ENCODE measurements around the gene UNC13A. TPM values are rescaled to one million over a fixed set of nuclear protein-coding genes. Genes with fewer than 3 reads are reported as not detected.
"Not testable (repeated sequence)": the region's sequence is repeated elsewhere in the genome, so short reads cannot be mapped to it uniquely, and the experiment has no call there.

UNC13A gene
- total RNA-seq, 1 donor from 2014 or later, result 2.1 TPM

DNA sequence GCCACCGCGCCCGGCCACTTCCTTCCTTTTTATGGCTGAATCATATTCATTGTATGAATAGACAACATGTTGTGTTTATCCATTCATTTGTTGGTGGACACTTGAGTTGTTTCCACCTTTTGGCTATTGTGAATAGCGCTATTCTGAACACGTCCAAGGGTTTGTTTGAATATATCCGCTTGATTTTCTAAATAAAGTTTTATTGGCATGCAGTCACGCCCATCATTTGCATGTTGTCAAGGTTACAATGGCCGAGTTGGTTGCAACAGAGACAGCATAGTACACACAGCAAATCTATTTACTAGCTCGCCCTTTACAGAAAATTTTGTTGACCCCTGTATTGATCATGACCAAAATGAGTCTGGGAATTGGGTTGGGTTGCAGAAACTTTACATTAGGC is 89.2 kb downstream of the UNC13A start:
- TF ChIP-seq, protein P1, sequence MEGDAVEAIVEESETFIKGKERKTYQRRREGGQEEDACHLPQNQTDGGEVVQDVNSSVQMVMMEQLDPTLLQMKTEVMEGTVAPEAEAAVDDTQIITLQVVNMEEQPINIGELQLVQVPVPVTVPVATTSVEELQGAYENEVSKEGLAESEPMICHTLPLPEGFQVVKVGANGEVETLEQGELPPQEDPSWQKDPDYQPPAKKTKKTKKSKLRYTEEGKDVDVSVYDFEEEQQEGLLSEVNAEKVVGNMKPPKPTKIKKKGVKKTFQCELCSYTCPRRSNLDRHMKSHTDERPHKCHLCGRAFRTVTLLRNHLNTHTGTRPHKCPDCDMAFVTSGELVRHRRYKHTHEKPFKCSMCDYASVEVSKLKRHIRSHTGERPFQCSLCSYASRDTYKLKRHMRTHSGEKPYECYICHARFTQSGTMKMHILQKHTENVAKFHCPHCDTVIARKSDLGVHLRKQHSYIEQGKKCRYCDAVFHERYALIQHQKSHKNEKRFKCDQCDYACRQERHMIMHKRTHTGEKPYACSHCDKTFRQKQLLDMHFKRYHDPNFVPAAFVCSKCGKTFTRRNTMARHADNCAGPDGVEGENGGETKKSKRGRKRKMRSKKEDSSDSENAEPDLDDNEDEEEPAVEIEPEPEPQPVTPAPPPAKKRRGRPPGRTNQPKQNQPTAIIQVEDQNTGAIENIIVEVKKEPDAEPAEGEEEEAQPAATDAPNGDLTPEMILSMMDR (IDR thresholded peaks at IDR 0.05), result no peak
- no peak overlapping the region for H3K4me3 Mint-ChIP-seq (ENCODE audit: unreplicated experiment)
- no peak for DNase-seq (ENCODE audit: low spot score)
- H3K4me1 Mint-ChIP-seq (ENCODE audit: low read depth), result no peaks in the 10 kb centered on the region
- H3K9me3 Mint-ChIP-seq (ENCODE audit: low read depth), result no peaks in the 10 kb centered on the region
- H3K27ac Mint-ChIP-seq (ENCODE audit: unreplicated experiment), result no peak overlapping the region
- peaks cover 24% of the 10 kb centered on the region for H3K27me3 Mint-ChIP-seq (ENCODE audit: low read depth)
- H3K36me3 Mint-ChIP-seq (ENCODE audit: low read depth), result no peaks in the 10 kb centered on the region

DNA sequence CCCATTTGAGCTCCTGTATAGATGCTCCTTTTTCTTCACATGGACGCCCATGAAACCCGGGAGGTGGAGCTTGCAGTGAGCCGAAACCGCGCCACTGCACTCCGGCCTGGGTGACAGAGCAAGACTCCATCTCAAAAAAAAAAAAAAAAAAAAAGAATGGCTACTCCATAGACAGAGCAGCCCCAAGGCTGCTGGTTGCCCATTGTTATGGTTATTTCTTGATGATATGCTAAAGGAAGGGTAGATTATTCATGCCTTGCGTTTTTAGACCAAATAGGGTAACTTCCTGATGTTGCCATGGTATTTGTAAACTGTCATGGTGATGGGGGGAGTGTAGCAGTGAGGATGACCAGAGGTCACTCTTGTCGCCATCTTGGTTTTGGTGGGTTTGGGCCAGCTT is 90.1 kb downstream of the UNC13A start:
- not testable (repeated sequence) for DNase-seq (ENCODE audit: low spot score); H3K36me3 Mint-ChIP-seq (ENCODE audit: low read depth); H3K4me3 Mint-ChIP-seq (ENCODE audit: unreplicated experiment); H3K9me3 Mint-ChIP-seq (ENCODE audit: low read depth); H3K4me1 Mint-ChIP-seq (ENCODE audit: low read depth); H3K27ac Mint-ChIP-seq (ENCODE audit: unreplicated experiment)
- H3K27me3 Mint-ChIP-seq (ENCODE audit: low read depth), result peaks cover 19% of the 10 kb centered on the region

DNA sequence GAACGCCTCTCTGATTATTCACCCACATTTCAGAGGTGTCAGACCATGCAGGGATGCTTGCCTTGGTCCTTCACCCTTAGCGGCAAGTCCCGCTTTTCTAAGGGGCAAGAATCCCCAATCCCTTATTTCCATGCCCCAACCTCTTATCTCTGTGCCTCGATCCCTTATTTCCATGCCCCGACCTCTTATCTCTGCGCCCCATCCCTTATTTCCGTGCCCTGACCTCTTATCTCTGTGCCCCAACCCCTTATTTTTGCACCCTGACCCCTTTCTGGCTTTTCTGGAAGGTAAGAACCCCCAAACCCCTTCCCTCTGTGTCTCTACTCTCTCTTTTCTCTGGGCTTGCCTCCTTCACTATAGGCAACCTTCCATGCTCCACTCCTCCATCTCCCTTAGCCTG is 93.9 kb downstream of the UNC13A start:
- H3K27ac Mint-ChIP-seq (ENCODE audit: unreplicated experiment); H3K4me1 Mint-ChIP-seq (ENCODE audit: low read depth); H3K4me3 Mint-ChIP-seq (ENCODE audit: unreplicated experiment); DNase-seq (ENCODE audit: low spot score); H3K9me3 Mint-ChIP-seq (ENCODE audit: low read depth); H3K36me3 Mint-ChIP-seq (ENCODE audit: low read depth): not testable (repeated sequence)
- peaks cover 13% of the 10 kb centered on the region for H3K27me3 Mint-ChIP-seq (ENCODE audit: low read depth)

DNA sequence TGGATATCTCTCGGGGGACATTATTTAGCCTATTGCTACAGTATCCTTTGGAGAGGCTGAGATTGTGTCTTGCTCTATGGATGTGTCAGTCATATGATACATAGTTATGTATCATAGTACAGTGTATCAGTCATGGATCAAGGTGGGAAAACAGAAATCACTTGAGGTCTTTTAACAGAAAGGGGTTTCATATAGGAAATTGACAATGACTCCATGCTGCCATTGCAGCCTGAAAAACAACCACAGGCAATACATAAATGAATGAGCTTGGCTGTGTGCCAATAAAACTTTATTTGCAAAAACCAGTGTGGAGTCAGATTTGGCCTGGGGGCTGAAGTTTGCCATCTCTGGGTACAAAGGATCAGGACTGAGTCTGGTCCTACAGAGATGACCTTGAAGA is 97.3 kb downstream of the UNC13A start:
- H3K4me3 Mint-ChIP-seq (ENCODE audit: unreplicated experiment), result no peak overlapping the region
- no peak overlapping the region for H3K27ac Mint-ChIP-seq (ENCODE audit: unreplicated experiment)
- H3K27me3 Mint-ChIP-seq (ENCODE audit: low read depth), result peaks cover 13% of the 10 kb centered on the region
- no peaks in the 10 kb centered on the region for H3K36me3 Mint-ChIP-seq (ENCODE audit: low read depth)
- TF ChIP-seq, protein P1 (IDR thresholded peaks at IDR 0.05), result no peak
- DNase-seq (ENCODE audit: low spot score), result no peak
- H3K9me3 Mint-ChIP-seq (ENCODE audit: low read depth), result no peaks in the 10 kb centered on the region
- H3K4me1 Mint-ChIP-seq (ENCODE audit: low read depth), result no peaks in the 10 kb centered on the region

DNA sequence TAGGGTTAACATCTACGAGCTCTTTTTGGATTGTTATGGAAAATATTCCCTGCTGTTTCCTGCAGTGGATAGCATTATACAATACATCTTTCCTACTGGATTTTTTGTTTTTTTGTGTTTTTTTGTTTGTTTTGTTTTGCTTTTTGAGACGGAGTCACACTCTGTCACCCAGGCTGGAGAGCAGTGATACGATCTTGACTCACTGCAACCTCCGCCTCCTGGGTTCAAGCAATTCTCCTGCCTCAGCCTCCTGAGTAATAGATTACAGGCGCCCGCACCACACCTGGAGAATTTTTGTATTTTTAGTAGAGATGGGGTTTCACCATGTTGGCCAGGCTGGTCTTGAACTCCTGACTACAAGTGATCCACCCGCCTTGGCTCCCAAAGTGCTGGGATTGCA is 102.8 kb downstream of the UNC13A start:
- not testable (repeated sequence) for H3K4me3 Mint-ChIP-seq (ENCODE audit: unreplicated experiment); H3K4me1 Mint-ChIP-seq (ENCODE audit: low read depth); H3K27me3 Mint-ChIP-seq (ENCODE audit: low read depth); DNase-seq (ENCODE audit: low spot score); H3K27ac Mint-ChIP-seq (ENCODE audit: unreplicated experiment); H3K9me3 Mint-ChIP-seq (ENCODE audit: low read depth)
- H3K36me3 Mint-ChIP-seq (ENCODE audit: low read depth), result peaks cover 16% of the 10 kb centered on the region

DNA sequence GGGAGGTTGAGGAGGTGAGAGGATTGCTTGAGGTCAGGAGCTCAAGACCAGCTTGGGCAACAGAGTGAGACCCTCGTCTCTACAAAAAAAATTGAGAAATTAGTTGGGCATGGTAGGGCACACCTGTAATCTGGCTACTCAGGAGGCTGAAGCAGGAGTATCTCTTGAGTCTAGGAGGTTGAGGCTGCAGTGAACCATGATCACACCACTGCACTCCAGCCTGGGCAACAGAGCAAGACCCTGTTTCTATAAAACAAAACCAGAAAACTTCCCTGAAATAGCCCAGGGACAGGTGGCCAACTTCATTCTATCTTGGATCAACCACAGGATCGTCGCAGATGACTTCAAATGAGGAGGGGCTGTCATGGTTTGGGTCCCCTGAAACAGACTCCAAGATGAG is 104.0 kb downstream of the UNC13A start:
- TF ChIP-seq, protein P1 (IDR thresholded peaks at IDR 0.05), result no peak
- no peak overlapping the region for H3K27ac Mint-ChIP-seq (ENCODE audit: unreplicated experiment)
- H3K4me1 Mint-ChIP-seq (ENCODE audit: low read depth), result no peaks in the 10 kb centered on the region
- H3K36me3 Mint-ChIP-seq (ENCODE audit: low read depth), result peaks cover 27% of the 10 kb centered on the region
- H3K9me3 Mint-ChIP-seq (ENCODE audit: low read depth), result no peaks in the 10 kb centered on the region
- no peaks in the 10 kb centered on the region for H3K27me3 Mint-ChIP-seq (ENCODE audit: low read depth)
- DNase-seq (ENCODE audit: low spot score), result no peak
- H3K4me3 Mint-ChIP-seq (ENCODE audit: unreplicated experiment), result no peak overlapping the region

DNA sequence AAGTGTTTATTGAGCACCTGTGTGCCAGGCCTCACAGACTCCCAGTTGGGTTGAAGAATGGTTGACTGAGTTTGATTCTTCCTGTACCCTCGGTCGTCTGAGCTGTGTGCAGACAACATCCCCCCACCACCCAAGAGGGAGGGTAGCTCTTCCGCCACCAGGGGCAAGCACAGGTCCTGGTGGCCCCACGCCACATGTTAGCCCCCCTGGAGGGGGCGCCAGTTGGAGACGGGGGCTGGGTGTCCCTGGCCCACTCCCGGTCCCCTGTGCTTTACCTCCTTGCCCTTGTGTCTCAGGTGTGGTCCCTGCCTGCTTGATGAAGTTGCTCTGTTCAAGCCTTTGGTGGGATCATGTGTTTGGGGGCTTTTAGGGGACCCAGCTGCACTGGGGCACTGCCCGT is 105.5 kb downstream of the UNC13A start:
- Mint-ChIP-seq H3K27me3 (ENCODE audit: low read depth) (no peaks in the 10 kb centered on the region), H3K36me3 (ENCODE audit: low read depth) (peaks cover 34% of the 10 kb centered on the region), H3K27ac (ENCODE audit: unreplicated experiment) (no peak overlapping the region), H3K4me3 (ENCODE audit: unreplicated experiment) (no peak overlapping the region), H3K9me3 (ENCODE audit: low read depth) (no peaks in the 10 kb centered on the region), H3K4me1 (ENCODE audit: low read depth) (no peaks in the 10 kb centered on the region)
- no peak for DNase-seq (ENCODE audit: low spot score)
- TF ChIP-seq, protein P1 (IDR thresholded peaks at IDR 0.05), result no peak
